Tracheal epithelial cell (primary cell): ENCODE measurements around the gene SFT2D2. TPM values are rescaled to one million over a fixed set of nuclear protein-coding genes. Genes with fewer than 3 reads are reported as not detected.

Source experiments
- total RNA-seq: library from RNA; depleted of rRNA; stranded (reverse); fragments of >200 nt; gene quantifications from 2 replicates; pipeline ENCODE4 v1.2.1, GENCODE V29; 2014

The SFT2D2 gene
- total RNA-seq: 24.3 and 35.7 TPM in 2 replicates

DNA sequence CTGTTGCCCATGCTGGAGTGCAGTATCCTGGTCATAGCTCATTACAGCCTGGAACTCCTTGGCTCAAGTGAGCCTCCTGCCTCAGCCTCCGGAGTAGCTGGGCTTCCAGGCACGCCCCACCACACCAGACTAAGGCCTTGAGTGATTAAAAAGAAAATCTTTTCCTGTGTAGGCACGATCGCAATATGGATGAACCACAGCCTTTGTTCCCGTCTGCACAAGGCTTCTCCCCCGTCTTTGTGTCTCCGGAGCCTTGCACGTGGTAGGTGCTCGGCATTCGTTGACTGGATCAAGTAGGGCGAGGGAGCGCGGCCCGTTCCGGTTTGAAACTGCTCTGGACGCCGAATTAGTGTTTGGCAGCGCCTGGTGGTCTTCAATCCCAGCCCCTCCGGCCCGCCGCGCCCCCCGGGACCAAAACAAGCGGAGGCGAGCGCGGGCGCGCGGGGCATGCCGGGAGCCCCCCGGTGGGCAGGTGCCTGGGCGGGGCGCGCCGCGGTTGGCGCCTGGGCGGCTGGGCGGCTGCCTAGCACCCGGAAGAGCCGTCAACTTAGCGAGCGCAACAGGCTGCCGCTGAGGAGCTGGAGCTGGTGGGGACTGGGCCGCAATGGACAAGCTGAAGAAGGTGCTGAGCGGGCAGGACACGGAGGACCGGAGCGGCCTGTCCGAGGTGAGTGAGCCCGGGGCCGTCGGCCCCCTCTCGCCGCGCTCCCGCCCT is at the start of gene SFT2D2:
Gene SFT2D2 (plus strand): TSS at position 529 of the 715 bp plus-strand sequence. CDS start 76 bp downstream, at position 605.

DNA sequence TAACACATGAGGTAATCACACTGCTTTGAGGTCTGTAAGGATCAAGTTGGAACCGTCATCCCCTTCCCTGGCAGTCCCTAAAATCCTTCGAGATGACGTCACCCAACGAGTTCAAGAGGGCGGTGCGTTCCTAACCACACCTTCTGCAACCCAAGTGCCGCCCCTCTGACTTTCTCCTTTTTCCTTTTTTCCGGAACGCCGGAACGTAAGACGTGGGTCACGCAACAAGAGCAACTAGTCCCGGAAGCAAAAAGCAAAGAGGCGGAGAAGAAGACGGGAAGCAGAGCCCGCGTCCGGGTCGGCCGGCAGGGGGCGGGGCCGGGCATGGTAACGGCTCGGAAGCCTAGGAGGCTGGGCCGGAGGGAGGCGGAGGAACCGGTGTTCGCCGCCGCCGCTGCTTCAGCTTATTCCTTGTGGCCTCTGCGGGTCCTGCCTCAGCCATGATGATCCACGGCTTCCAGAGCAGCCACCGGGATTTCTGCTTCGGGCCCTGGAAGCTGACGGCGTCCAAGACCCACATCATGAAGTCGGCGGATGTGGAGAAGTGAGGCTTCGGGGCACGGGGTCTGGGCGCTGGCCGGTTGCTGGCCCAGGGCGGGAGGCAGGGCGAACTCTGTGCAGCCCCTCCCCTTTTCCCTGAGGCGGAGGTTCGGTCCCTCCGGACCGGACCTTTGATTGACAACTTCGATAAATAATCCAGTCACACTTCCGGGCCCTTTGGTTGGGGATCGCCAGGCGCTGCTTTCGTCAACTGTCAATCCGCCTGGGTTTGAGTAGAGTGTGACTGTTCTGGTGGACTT is 47.0 kb upstream of the SFT2D2 start, which contains the start of gene TIPRL:
Gene TIPRL (plus strand): TSS at position 325 of the 800 bp plus-strand sequence. CDS start 116 bp downstream, at position 441.

DNA sequence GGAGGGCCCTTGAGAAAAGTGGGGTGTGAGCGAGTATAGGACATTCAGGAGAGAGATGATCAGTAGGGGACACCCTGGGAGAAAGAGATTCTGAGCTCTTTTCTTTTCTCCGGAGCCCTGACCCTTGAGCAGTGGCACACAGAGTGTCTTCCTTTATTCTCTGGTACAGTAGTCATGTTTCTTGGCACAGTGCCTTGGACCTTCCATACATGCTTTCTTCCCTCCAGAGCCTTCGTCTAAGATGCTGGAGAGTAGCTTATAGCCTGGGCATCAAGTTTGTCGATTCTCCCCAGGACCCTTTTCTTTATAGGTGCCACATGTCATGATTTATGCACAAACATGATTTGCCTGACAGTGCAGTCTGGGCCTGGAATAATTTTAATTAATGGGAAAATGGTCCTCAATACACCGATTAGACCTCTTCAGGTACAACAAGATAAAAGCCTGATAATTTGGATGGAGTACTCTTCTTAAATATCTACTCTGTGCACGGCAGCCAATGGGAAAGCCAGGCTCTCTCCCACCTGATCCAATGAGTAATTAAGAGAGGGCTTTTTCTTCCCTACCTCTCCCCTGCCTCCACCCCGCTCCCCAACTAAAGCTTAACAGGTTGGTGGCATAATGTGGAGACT is 54.6 kb downstream of the SFT2D2 start, which contains the start of gene TBX19:
Gene TBX19 (plus strand): TSS at position 582 of the 632 bp plus-strand sequence. CDS start 214 bp downstream, outside the sequence.

Other genes starting within 250 kb of the SFT2D2 start
- 9.4 and 20.5 TPM in 2 replicates for gene GPR161, start 89.1 kb upstream of the SFT2D2 start, total RNA-seq
- gene TIPRL, start 47.0 kb upstream of the SFT2D2 start, total RNA-seq: 31.8 and 40.7 TPM in 2 replicates
- gene TBX19, start 54.9 kb downstream of the SFT2D2 start, total RNA-seq: 0.85 and 0.96 TPM in 2 replicates